NT2/D1 (cell line): Measurements from ENCODE around the gene TGFBR1.

Experiments
- SUZ12 ChIP-seq: IDR thresholded peaks from 2 replicates; pipeline ENCODE4 v1.6.1; 2011; ENCODE audit not compliant: insufficient read length, insufficient read depth; ENCODE audit errors: extremely low read depth
- YY1 ChIP-seq: IDR thresholded peaks from 2 replicates; pipeline ENCODE4 v1.6.1; 2011; ENCODE audit not compliant: insufficient read length, insufficient read depth
- ZNF274 ChIP-seq: IDR thresholded peaks from 2 replicates; pipeline ENCODE4 v1.6.1; 2011; ENCODE audit warnings: mild to moderate bottlenecking, low read depth, low read length

DNA sequence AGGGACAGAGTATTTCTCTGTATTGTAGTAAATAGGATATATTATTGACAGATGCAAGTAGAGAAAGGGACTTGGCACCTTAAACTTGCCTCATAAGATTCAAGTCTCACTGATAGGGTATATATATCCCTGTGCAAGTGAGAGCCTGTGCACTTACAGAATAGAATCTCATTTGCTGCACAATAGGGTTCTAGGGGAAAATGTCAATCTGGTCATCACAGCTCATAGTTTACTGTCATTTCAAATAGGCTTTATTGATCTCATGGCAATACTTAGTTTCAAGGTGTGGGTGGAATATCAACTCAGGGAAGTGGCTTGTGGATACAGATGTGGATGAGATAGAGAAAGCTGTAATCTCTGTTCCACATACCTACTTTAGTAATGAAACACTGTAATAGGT, 42.3 kb downstream of the TGFBR1 start:
- TF ChIP-seq YY1 (no peak), ZNF274 (no peak), SUZ12 (no peak)
